Frontal cortex (tissue), 4 donors: ENCODE data around the gene TMEM107. TPM values are rescaled to one million over a fixed set of nuclear protein-coding genes. Genes with fewer than 3 reads are reported as not detected.

Experiments used
- DNase-seq, 2 donors: peaks; one replicate each; pipeline ENCODE4 v3.0.0; 2012; ENCODE audit warnings: low spot score in 2 of 2
- FAIRE-seq: peaks from 2 replicates; lab custom pipeline; 2012; peaks lifted over from hg19 to GRCh38; lab: Jason Lieb, UNC
- total RNA-seq: library from RNA; depleted of rRNA; stranded (reverse); fragments of >200 nt; gene quantifications from one replicate; pipeline ENCODE4 v1.2.3, GENCODE V29; 2014
- donor health status: control.
- donor health status: control.
- donor health status: control.

The TMEM107 gene
- total RNA-seq, 1 donor from 2014 or later, result 23.6 TPM

- DNase-seq, result peak in 1 of 2 donors; percentile 69
- FAIRE-seq, result no peak
These were observed 12.0 kb downstream of the TMEM107 start for GRCh38 chr17:8163978-8164814.

DNA sequence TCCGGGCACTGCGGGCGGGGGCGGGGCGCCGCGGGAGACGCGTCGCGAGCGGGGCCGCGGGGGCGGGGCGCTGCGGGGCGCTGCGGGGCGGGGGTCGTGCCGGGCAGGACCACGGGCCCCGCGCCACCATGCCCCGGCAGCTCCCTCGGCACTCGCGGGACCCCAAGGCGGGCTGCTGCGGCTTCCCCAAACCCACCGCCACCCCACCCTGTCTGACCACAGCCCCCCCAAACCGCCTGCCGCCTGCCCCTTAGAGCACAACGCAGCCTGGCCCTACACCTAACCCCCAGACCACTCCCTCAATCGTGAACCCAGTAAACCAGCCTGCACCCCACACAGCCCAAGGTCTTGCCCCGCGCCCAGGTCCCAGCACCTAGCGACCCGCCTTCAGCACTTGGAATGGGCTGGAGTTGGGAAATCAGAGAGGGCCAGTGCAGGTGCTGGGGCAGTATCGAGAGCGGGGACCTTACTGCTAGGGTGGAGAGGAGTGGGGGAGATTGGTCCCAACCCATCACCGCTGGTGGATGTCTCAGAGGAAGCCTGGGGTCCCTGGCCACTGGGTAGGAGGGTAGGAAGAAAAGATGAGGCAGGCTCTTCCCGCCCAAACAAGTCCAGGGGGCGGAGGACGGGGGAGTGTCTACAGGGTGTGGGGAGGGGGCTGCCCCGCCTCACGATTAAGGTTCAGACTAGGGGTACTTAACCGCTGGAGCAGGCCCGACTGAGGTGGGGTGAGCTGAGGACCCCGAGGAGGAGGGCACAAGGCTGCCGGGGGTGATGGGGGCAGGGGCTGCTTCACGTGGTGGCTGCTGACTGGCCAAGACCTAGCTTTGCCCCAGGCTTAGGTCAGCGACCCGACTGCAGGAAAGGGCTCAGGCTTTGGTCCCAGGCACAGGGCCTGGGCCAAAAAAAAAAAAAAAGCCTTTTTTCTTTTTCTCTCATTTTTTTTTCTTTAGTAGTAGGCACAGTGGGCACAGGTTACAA, 12.9 kb downstream of the TMEM107 start:
- FAIRE-seq, result no peak
- peak in 1 of 2 donors; percentile 55 for DNase-seq

DNA sequence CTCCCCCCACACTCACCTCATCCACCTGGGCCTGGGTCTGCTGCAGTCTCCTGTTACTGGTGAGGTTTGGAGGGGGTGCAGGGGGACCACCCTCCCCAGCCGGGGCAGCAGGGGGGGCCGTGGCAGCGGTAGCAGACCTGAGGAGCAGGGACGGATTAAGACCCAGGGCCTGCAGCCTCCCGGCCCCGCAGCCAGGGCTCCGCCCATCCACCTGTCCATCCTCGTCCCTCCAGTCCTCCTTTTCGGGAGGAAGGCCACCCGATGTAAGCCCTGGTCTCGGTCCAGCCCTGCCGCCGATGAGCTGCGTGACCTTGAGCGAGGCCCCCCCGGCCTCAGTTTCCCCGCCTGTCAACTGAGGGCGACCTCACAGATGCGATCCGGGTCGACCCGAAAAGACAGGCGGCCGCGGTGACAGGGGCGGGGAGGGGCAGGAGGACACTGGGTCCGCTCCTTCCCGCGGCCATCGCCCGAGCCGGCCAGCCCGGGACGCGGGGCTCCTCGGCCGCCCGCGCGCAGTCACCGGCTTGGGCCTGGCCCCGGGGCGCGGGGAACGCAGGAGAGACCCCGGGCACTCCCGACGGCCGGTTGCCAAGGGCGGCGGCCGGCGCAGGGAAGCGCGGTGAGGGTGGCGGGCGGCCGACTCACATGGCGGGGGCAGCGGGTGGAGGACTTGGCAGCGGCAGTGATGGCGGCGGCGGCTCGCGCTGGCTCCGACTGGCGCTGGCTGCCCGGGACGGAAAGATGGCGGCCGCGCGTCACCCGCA, 13.8 kb downstream of the TMEM107 start, which contains the start of gene VAMP2:
TSS of gene VAMP2 (minus strand) at position 716 of the 764 bp plus-strand sequence. CDS start at position 647, 69 bp downstream.
- DNase-seq (peak; percentile 82 to 90), FAIRE-seq (no peak)

- DNase-seq, result no peak
- FAIRE-seq, result no peak
These were observed 14.6 kb downstream of the TMEM107 start for GRCh38 chr17:8161289-8162232.

DNA sequence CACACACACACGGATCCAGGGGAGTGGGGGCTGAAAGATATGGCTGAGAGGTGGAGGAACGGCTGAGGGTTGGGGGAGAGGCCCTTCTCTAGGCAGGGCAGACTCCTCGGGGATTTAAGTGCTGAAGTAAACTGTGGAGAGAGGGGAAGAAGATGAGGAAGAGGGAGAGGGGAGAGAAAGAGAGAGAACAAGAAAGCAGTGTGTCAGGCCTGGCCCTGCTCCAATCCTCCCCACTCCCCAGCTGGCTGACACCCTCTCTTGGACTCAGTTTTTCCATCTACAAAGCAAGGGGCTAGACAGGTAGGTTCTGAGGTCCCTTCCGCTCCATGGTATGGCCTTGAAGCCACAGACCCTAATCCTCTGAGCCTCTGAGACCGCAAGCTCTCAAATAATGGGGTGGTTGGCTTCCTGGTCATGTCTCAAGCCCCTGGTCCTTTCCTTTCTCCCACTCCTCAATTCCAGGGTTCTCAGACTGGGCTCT, 15.4 kb downstream of the TMEM107 start:
- FAIRE-seq (no peak), DNase-seq (no peak)

DNA sequence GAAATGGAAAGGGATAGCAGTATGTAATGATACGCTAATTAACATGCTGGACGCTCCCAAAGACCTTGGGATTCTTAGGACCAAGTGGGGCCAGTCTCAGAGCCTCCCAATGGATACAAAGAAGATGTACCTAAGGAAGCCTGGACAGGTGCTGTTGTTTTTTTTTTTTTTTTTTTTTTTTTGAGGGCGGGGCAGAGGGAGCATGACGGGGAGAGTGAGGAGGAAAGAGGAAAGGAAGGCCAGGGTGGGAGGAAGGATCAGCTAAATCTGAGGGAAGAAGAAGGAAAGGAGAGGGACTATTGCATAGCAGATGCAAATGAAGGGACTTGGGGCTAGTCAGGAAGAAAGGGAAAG, 16.0 kb downstream of the TMEM107 start:
- DNase-seq, result no peak
- no peak for FAIRE-seq

GRCh38 chr17:8159459-8160223, 16.5 kb downstream of the TMEM107 start:
- FAIRE-seq (no peak), DNase-seq (no peak)

DNA sequence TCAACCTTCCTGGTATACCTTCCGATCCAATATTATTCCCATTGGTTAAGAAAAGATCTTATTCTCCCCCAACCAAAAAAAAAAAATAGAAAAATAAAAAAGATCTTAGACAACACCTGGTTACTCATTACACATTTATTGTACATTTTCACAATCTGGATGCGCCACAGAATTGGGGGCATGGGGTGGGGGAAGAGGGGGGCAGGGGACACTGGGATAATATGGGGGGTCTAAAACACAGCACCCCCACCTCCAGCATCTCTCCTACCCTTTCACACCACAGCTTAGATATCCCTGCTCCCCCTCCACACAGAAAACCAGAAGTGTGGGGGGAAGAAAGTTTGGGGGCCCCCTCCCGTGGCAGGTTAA, 17.2 kb downstream of the TMEM107 start:
- DNase-seq (no peak), FAIRE-seq (no peak)

GRCh38 chr17:8158267-8159031, 17.7 kb downstream of the TMEM107 start:
- no peak for FAIRE-seq

DNA sequence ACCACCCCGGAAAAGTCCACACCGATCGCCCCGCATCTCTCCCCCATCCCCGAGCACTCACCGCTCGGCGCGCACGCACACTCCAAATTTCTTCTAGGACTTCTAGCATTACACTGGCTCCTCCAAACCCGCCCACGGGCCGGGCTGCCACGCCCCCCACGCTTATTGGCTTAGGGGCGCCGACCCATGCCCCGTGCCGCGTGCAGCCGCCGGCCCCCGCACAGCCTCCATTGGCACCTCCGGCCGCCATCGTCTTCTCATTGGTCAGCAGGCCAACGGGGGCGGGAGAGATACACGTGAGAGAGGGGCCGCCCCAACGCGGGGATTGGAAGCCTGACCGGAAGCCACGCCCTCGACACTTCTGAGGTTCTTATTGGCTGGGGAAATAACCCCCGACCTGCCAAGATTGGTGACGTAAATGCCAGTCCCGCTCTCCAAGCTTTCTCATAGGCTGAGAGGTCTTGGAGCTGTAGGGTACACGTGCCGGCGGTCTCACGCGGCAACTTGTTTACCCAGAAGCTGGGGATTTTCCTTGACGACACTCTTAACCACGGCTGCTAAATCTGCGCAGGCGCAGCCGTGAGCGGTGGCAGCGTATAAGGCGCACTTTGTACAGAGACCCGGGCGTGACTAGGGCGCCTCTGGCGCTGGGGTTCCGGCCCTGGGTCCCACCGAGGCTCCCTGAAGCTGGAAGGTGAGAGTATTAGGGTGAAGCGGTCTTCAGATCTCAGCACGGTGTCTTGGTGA, 19.8 kb downstream of the TMEM107 start:
- DNase-seq (peak; percentile 93 to 95), FAIRE-seq (peak; percentile 97)

More at GRCh38 chr17:8158267-8159031, 17.7 kb downstream of the TMEM107 start:
- DNase-seq, result peak; percentile 79 to 81

GRCh38 chr17:8155996-8156245, 20.3 kb downstream of the TMEM107 start:
- DNase-seq, result no peak
- no peak for FAIRE-seq

GRCh38 chr17:8155231-8155995, 20.8 kb downstream of the TMEM107 start:
- DNase-seq (no peak), FAIRE-seq (no peak)

DNA sequence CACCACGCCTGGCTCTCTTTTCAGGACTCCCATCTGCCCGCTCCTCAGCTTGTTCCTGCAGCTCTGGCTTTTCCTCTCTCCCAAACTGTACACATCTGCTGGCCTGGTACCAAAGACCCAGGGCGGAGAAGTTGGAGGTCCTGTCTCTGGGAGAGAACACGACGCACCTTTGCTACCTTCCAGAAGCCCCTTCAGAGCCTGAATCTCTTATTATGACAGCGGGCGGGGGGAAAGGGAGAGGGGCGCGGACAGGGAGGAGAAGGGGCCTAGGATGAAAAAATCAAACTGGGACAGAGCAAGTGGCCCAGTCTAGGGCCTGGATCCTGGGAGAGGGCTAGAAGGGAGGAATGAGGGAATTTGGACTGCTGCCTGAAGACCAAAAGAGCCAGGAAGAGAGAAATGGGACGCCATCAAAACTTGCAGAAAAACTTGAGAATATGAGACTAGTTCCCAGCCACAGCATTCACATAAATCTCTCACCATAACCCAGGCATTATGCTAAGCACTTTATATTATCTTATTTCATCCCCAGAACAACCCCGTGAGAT, 21.5 kb downstream of the TMEM107 start:
- no peak for FAIRE-seq

DNA sequence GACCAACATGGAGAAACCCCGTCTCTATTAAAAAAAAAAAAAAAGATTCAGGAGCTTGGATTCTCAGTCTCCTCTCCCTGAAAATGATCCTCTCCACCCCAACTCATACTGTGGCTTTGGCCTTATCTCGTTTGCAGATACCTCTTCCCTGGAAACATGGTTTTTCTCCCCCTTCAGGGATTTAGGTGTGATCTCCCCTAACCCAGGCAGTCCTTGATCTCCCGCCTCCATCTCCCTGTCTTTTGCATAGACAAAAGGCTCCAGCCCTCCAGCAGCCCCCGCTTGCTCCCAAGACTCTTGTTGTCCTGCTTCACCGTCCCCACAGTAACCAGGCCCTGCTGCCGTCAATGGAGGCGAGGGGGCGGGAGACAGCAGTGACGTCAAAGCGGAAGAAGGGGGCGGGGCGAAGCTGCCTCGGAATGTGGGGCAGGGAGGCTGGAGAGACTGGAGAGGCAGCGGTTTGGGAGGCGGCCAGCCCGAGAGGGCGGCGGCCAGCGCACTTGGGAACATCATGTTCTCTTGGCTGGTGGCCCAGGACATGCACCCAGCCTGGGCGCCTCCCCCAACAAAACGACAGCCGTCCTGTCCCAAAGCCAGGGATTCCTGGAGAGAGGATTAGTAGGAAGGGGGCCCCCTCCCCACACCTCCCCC, 22.1 kb downstream of the TMEM107 start:
- FAIRE-seq (no peak), DNase-seq (peak; percentile 86 to 89)

More for the DNA sequence above, 21.5 kb downstream of the TMEM107 start:
- DNase-seq, result no peak

GRCh38 chr17:8153525-8153956, 22.6 kb downstream of the TMEM107 start:
- DNase-seq (peak; percentile 66 to 67), FAIRE-seq (no peak)
